ENCODE results near the gene PARD3B.

Gene PARD3B

GRCh38 chr2:204986641-204987040, 441.4 kb downstream of the PARD3B start:
- Histone ChIP-seq H3K9me2 (replicated peaks; ENCODE audit: insufficient read depth, low read length) (no peaks in the 10 kb centered on the region), H3K9ac (ENCODE audit: low read length) (no peak overlapping the region), H3K4me3 (ENCODE audit: insufficient read depth, low read length, poor library complexity, severe bottlenecking) (no peak overlapping the region), H3K27me3 (ENCODE audit: low read length) (no peaks in the 10 kb centered on the region), H3K9me3 (ENCODE audit: insufficient read depth, low read length) (no peaks in the 10 kb centered on the region), H3K4me2 (ENCODE audit: low read depth, low read length, poor library complexity, severe bottlenecking) (no peak overlapping the region), H3K36me3 (ENCODE audit: low read length) (no peaks in the 10 kb centered on the region), H3K79me2 (ENCODE audit: insufficient read depth, low read length) (no peaks in the 10 kb centered on the region), H2AFZ (ENCODE audit: low read depth, low read length, severe bottlenecking) (no peak overlapping the region), H3F3A (ENCODE audit: insufficient read depth) (no peaks in the 10 kb centered on the region), H3K27ac (ENCODE audit: low read depth, low read length) (no peak overlapping the region), H4K20me1 (ENCODE audit: low read depth, low read length) (no peaks in the 10 kb centered on the region)
- no peak for TF ChIP-seq EZH2phosphoT487 (conservative IDR thresholded peaks at IDR 0.05; ENCODE audit: low read length)
- no peak for TF ChIP-seq CTCF (IDR thresholded peaks at IDR 0.05; ENCODE audit: insufficient read depth, low read length, poor library complexity, severe bottlenecking)

GRCh38 chr2:204988836-204989235, 443.6 kb downstream of the PARD3B start:
- TF ChIP-seq EZH2phosphoT487 (conservative IDR thresholded peaks at IDR 0.05; ENCODE audit: low read length) (no peak), CTCF (IDR thresholded peaks at IDR 0.05; ENCODE audit: insufficient read depth, low read length, poor library complexity, severe bottlenecking) (no peak)
- Histone ChIP-seq H2AFZ (ENCODE audit: low read depth, low read length, severe bottlenecking) (no peak overlapping the region), H3F3A (ENCODE audit: insufficient read depth) (no peaks in the 10 kb centered on the region), H4K20me1 (ENCODE audit: low read depth, low read length) (no peaks in the 10 kb centered on the region), H3K9me2 (replicated peaks; ENCODE audit: insufficient read depth, low read length) (no peaks in the 10 kb centered on the region), H3K27ac (ENCODE audit: low read depth, low read length) (no peak overlapping the region), H3K4me3 (ENCODE audit: insufficient read depth, low read length, poor library complexity, severe bottlenecking) (no peak overlapping the region), H3K9ac (ENCODE audit: low read length) (no peak overlapping the region), H3K4me2 (ENCODE audit: low read depth, low read length, poor library complexity, severe bottlenecking) (no peak overlapping the region), H3K27me3 (ENCODE audit: low read length) (no peaks in the 10 kb centered on the region), H3K9me3 (ENCODE audit: insufficient read depth, low read length) (no peaks in the 10 kb centered on the region), H3K79me2 (ENCODE audit: insufficient read depth, low read length) (no peaks in the 10 kb centered on the region), H3K36me3 (ENCODE audit: low read length) (no peaks in the 10 kb centered on the region)

- no peaks in the 10 kb centered on the region for H3F3A ChIP-seq (ENCODE audit: insufficient read depth)
- H3K36me3 ChIP-seq (ENCODE audit: low read length) = no peaks in the 10 kb centered on the region
- no peak for TF ChIP-seq EZH2phosphoT487 (conservative IDR thresholded peaks at IDR 0.05; ENCODE audit: low read length)
- TF ChIP-seq CTCF (IDR thresholded peaks at IDR 0.05; ENCODE audit: insufficient read depth, low read length, poor library complexity, severe bottlenecking) = no peak
- H3K9me3 ChIP-seq (ENCODE audit: insufficient read depth, low read length) = no peaks in the 10 kb centered on the region
- H2AFZ ChIP-seq (ENCODE audit: low read depth, low read length, severe bottlenecking) = no peak overlapping the region
- no peaks in the 10 kb centered on the region for H3K27me3 ChIP-seq (ENCODE audit: low read length)
- no peaks in the 10 kb centered on the region for H3K9me2 ChIP-seq (replicated peaks; ENCODE audit: insufficient read depth, low read length)
- H3K4me2 ChIP-seq (ENCODE audit: low read depth, low read length, poor library complexity, severe bottlenecking) = no peak overlapping the region
- no peak overlapping the region for H3K27ac ChIP-seq (ENCODE audit: low read depth, low read length)
- H4K20me1 ChIP-seq (ENCODE audit: low read depth, low read length) = no peaks in the 10 kb centered on the region
- no peak overlapping the region for H3K9ac ChIP-seq (ENCODE audit: low read length)
- no peak overlapping the region for H3K4me3 ChIP-seq (ENCODE audit: insufficient read depth, low read length, poor library complexity, severe bottlenecking)
- no peaks in the 10 kb centered on the region for H3K79me2 ChIP-seq (ENCODE audit: insufficient read depth, low read length)
Observed at GRCh38 chr2:204989877-204990276, 444.6 kb downstream of the PARD3B start.

Data from SU-DHL-6 (cell line).